ENCODE data around the gene SEMA5B. TPM values are rescaled to one million over a fixed set of nuclear protein-coding genes. Genes with fewer than 3 reads are reported as not detected.

Gene SEMA5B
- total and polyA plus RNA-seq, 2 of the 4 experiments (the other 2 are of a cell fraction) = not detected

DNA sequence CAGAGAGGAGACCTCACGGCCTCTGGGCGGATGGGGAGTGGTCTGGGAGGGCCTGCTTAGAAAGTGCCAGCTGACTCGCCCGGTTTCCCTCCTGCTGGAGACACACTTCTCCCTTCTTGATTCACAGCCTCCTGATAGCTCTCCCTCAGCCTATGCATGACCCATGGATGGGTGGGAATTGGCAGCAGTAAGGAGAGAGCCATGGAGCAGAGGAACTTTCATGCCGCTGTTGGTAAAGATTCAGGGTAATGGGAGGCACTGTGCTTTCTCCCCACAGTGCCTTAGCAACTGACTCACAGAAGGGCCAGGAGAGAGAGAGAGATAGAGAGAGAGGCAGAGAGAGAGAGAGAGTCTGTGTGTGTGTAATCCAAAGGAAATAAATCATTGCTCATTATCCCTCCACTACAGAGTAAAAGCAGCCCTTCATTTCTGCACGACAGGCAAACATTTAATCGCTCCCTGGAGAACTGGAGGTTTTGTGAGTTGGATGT lies 82.8 kb downstream of the SEMA5B start:
- Histone ChIP-seq H2AFZ (replicated peaks; ENCODE audit: low read length, poor library complexity) (no peak overlapping the region), H3K56ac (ENCODE audit: extremely low read depth, insufficient read depth, low read length) (no peak overlapping the region), H2AK9ac (replicated peaks; ENCODE audit: low read depth, low read length, poor library complexity) (no peak overlapping the region), H2BK5ac (ENCODE audit: low read depth, low read length, poor library complexity, severe bottlenecking) (no peak overlapping the region), H3K79me1 (ENCODE audit: low read depth in 1 of 2, low read length in 2 of 2) (no peaks in the 10 kb centered on the region), H4K20me1 (ENCODE audit: insufficient read depth, low read length) (no peaks in the 10 kb centered on the region), H3K36me3 (ENCODE audit: control insufficient read depth, insufficient read depth, low read length) (no peaks in the 10 kb centered on the region), H2BK120ac (ENCODE audit: low read depth, low read length) (no peak overlapping the region), H3K18ac (ENCODE audit: low read depth, low read length) (no peak overlapping the region), H3K27ac (ENCODE audit: insufficient read depth, low read length) (no peak overlapping the region), H3K4ac (ENCODE audit: low read depth, low read length) (no peak overlapping the region), H4K5ac (ENCODE audit: low read depth, low read length) (no peak overlapping the region), H4K8ac (ENCODE audit: low read depth in 2 of 2, low read length in 2 of 2) (no peak overlapping the region), H4K91ac (ENCODE audit: insufficient read depth, low read depth, low read length) (no peak overlapping the region), H3K4me1 (ENCODE audit: control insufficient read depth, insufficient read depth, low read length) (peaks cover 1% of the 10 kb centered on the region; the same call in 1 of the 2 replicates), H3K23ac (ENCODE audit: low read depth, low read length) (no peak overlapping the region), H3K9me1 (ENCODE audit: insufficient read depth, low read length) (no peaks in the 10 kb centered on the region), H2BK15ac (ENCODE audit: low read depth, low read length) (no peak overlapping the region), H3K9me3 (ENCODE audit: control insufficient read depth, insufficient read depth, low read length) (no peaks in the 10 kb centered on the region), H3K14ac (replicated peaks; ENCODE audit: low read depth, low read length) (no peak overlapping the region), H3K9ac (ENCODE audit: low read depth, low read length) (no peak overlapping the region), H3K4me3 (ENCODE audit: insufficient read depth, low read depth, low read length) (no peak overlapping the region), H2AK5ac (ENCODE audit: low read depth, low read length) (no peak overlapping the region), H3K4me2 (ENCODE audit: low read depth, low read length) (no peak overlapping the region), H2BK20ac (ENCODE audit: low read depth, low read length) (no peak overlapping the region), H3K27me3 (ENCODE audit: control insufficient read depth, insufficient read depth, low read length) (peaks cover 35% of the 10 kb centered on the region)
- dilution Hi-C loops (cut with HindIII; ENCODE audit: low sequenced_read_pairs, unreplicated experiment) (no loop called here), intact Hi-C loops (cut with micrococcal nuclease) (loop anchor here (10.0 kb wide), 1 partner anchor 380 kb away; the partner anchor contains the start of genes DTX3L and PARP9), in situ Hi-C loops (cut with MboI; ENCODE audit: low sequenced_read_pairs) (loop anchor here (10.0 kb wide), 1 partner anchor 80 kb away; the partner anchor contains the start of gene SEMA5B)
- ChIA-PET POLR2A (ENCODE audit: unreplicated experiment) (no interaction called here), CTCF (no interaction called here)
- TF ChIP-seq CEBPB (IDR thresholded peaks at IDR 0.05; ENCODE audit: low read depth, low read length) (no peak), MAFK (IDR thresholded peaks at IDR 0.05; ENCODE audit: low read depth, low read length) (no peak), RAD21 (IDR thresholded peaks at IDR 0.05; ENCODE audit: low read length) (no peak), MXI1 (IDR thresholded peaks at IDR 0.05; ENCODE audit: borderline replicate concordance, low read depth, low read length) (no peak), RCOR1 (IDR thresholded peaks at IDR 0.05; ENCODE audit: insufficient replicate concordance, low read length) (no peak), NFE2L2 (IDR thresholded peaks at IDR 0.05; ENCODE audit: low read depth, low read length) (no peak)
- TF ChIP-seq, protein P1, sequence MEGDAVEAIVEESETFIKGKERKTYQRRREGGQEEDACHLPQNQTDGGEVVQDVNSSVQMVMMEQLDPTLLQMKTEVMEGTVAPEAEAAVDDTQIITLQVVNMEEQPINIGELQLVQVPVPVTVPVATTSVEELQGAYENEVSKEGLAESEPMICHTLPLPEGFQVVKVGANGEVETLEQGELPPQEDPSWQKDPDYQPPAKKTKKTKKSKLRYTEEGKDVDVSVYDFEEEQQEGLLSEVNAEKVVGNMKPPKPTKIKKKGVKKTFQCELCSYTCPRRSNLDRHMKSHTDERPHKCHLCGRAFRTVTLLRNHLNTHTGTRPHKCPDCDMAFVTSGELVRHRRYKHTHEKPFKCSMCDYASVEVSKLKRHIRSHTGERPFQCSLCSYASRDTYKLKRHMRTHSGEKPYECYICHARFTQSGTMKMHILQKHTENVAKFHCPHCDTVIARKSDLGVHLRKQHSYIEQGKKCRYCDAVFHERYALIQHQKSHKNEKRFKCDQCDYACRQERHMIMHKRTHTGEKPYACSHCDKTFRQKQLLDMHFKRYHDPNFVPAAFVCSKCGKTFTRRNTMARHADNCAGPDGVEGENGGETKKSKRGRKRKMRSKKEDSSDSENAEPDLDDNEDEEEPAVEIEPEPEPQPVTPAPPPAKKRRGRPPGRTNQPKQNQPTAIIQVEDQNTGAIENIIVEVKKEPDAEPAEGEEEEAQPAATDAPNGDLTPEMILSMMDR (conservative IDR thresholded peaks at IDR 0.05; ENCODE audit: low read depth, low read length) = no peak
- no peak for DNase-seq
- WGBS, 2 experiments (ENCODE audit: extremely low coverage in 2 of 2, insufficient read length in 1 of 2) = no CpG with 5 or more reads among the region's 7 CpGs
- ATAC-seq (ENCODE audit: low read depth) = no peak
- BruUV-seq (replicated peaks) = no TSS peak

Data from IMR-90 (cell line).